H1 (cell line): ENCODE data around the gene RGS11. TPM values are rescaled to one million over a fixed set of nuclear protein-coding genes. Genes with fewer than 3 reads are reported as not detected.

Experiments used
- polyA plus RNA-seq, 7 experiments: library from polyadenylated mRNA; depleted of rRNA in 3 of 7; stranded (reverse) in 5 of 7; unstranded in 2 of 7; fragments of >200 nt in 5 of 7; fragments of 200-250 nt in 2 of 7; gene quantifications; 1 replicate in 5 of 7; 2 replicates in 1 of 7; 4 replicates in 1 of 7; pipeline versions ENCODE4 v1.2.1 to v1.2.3, GENCODE V29; 2011 to 2013; ENCODE audit warnings: missing spikeins in 2 of 7, mixed read lengths in 2 of 7
- total RNA-seq: library from RNA; stranded (reverse); fragmentation: NEBNext Ultra II Directional; extraction: Animal tissue kit (Norgen Biotek cat#: 25700); gene quantifications from 2 replicates; pipeline ENCODE4 v1.2.1, GENCODE V29; 2021
- TF ChIP-seq, protein P1 (sequence below): fragments of 300-600 bp; sonication (generic); IDR thresholded peaks from 2 replicates; pipeline ENCODE4 v1.7.1; 2012; ENCODE audit warnings: low read length, moderate library complexity, mild to moderate bottlenecking, inconsistent platforms; ENCODE audit not compliant: insufficient replicate concordance
- TF ChIP-seq, protein P2 (sequence below): IDR thresholded peaks from 2 replicates; pipeline ENCODE4 v1.6.1; 2012; ENCODE audit warnings: inconsistent platforms

Gene RGS11
- total and polyA plus RNA-seq, 2 of the 8 experiments (the other 6 are each of a cell fraction or from before 2014, with no cell fraction given) = 0.84 to 1.2 TPM

DNA sequence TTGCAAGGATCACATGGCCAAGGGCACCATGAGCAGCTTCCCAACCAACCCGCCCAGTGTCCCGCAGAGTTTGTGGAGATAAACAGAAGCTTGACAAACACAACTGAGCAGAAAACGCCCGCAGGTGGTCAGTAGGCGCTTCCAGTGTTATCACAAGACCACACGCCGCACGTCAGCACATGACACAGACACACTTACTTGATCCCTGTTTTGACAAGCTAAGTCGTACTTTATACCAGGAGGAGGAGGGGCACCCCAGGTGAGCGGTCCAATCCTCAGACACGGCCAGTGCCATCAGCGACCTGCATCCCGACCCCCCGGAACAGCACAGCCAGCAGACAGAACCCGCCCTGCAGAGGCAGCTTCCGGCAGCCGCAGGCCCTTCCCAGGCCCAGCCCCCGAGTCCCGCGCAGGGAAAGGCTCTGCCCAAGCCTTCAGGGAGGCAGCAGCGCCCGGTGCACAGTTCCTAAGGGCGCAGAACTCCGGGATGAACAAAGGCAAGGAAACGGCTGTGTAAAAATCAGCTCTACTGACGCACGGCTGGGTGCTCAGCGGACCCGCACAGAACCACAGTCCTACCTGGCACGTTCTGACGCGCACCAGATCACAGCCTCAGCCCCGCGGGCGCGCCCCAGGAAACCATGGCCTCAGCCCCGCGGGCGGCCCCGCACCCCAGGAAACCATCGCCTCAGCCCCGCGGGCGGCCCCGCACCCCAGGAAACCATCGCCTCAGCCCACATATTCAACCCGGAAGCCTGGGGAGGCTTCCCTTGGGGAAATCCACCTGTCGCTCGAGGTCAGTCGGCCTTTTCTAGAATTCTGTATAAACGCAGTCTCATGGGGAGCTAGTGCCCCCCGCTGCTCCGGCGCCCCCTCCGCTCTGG is 48.9 kb upstream of the RGS11 start (continued):
- TF ChIP-seq, protein P1, sequence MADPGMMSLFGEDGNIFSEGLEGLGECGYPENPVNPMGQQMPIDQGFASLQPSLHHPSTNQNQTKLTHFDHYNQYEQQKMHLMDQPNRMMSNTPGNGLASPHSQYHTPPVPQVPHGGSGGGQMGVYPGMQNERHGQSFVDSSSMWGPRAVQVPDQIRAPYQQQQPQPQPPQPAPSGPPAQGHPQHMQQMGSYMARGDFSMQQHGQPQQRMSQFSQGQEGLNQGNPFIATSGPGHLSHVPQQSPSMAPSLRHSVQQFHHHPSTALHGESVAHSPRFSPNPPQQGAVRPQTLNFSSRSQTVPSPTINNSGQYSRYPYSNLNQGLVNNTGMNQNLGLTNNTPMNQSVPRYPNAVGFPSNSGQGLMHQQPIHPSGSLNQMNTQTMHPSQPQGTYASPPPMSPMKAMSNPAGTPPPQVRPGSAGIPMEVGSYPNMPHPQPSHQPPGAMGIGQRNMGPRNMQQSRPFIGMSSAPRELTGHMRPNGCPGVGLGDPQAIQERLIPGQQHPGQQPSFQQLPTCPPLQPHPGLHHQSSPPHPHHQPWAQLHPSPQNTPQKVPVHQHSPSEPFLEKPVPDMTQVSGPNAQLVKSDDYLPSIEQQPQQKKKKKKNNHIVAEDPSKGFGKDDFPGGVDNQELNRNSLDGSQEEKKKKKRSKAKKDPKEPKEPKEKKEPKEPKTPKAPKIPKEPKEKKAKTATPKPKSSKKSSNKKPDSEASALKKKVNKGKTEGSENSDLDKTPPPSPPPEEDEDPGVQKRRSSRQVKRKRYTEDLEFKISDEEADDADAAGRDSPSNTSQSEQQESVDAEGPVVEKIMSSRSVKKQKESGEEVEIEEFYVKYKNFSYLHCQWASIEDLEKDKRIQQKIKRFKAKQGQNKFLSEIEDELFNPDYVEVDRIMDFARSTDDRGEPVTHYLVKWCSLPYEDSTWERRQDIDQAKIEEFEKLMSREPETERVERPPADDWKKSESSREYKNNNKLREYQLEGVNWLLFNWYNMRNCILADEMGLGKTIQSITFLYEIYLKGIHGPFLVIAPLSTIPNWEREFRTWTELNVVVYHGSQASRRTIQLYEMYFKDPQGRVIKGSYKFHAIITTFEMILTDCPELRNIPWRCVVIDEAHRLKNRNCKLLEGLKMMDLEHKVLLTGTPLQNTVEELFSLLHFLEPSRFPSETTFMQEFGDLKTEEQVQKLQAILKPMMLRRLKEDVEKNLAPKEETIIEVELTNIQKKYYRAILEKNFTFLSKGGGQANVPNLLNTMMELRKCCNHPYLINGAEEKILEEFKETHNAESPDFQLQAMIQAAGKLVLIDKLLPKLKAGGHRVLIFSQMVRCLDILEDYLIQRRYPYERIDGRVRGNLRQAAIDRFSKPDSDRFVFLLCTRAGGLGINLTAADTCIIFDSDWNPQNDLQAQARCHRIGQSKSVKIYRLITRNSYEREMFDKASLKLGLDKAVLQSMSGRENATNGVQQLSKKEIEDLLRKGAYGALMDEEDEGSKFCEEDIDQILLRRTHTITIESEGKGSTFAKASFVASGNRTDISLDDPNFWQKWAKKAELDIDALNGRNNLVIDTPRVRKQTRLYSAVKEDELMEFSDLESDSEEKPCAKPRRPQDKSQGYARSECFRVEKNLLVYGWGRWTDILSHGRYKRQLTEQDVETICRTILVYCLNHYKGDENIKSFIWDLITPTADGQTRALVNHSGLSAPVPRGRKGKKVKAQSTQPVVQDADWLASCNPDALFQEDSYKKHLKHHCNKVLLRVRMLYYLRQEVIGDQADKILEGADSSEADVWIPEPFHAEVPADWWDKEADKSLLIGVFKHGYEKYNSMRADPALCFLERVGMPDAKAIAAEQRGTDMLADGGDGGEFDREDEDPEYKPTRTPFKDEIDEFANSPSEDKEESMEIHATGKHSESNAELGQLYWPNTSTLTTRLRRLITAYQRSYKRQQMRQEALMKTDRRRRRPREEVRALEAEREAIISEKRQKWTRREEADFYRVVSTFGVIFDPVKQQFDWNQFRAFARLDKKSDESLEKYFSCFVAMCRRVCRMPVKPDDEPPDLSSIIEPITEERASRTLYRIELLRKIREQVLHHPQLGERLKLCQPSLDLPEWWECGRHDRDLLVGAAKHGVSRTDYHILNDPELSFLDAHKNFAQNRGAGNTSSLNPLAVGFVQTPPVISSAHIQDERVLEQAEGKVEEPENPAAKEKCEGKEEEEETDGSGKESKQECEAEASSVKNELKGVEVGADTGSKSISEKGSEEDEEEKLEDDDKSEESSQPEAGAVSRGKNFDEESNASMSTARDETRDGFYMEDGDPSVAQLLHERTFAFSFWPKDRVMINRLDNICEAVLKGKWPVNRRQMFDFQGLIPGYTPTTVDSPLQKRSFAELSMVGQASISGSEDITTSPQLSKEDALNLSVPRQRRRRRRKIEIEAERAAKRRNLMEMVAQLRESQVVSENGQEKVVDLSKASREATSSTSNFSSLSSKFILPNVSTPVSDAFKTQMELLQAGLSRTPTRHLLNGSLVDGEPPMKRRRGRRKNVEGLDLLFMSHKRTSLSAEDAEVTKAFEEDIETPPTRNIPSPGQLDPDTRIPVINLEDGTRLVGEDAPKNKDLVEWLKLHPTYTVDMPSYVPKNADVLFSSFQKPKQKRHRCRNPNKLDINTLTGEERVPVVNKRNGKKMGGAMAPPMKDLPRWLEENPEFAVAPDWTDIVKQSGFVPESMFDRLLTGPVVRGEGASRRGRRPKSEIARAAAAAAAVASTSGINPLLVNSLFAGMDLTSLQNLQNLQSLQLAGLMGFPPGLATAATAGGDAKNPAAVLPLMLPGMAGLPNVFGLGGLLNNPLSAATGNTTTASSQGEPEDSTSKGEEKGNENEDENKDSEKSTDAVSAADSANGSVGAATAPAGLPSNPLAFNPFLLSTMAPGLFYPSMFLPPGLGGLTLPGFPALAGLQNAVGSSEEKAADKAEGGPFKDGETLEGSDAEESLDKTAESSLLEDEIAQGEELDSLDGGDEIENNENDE = no peak
- TF ChIP-seq, protein P2, sequence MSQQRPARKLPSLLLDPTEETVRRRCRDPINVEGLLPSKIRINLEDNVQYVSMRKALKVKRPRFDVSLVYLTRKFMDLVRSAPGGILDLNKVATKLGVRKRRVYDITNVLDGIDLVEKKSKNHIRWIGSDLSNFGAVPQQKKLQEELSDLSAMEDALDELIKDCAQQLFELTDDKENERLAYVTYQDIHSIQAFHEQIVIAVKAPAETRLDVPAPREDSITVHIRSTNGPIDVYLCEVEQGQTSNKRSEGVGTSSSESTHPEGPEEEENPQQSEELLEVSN = no peak
